ENCODE data around the gene RSPO4. TPM values are rescaled to one million over a fixed set of nuclear protein-coding genes. Genes with fewer than 3 reads are reported as not detected.

Gene RSPO4
- total RNA-seq, 6 experiments from 2014 or later: 0.07 to 0.51 TPM; not detected in 4

- 80% methylated on average over 1 of the region's 3 CpGs for WGBS (ENCODE audit: insufficient coverage, low coverage, low lambda C conversion rate, missing lambda C conversion rate)
- peaks cover 0 to 7% of the 10 kb centered on the region in 2 donors for H3K27me3 ChIP-seq
- no peak overlapping the region for H3K27ac ChIP-seq
- ATAC-seq: no peak
- no peak for DNase-seq
- intact Hi-C loops (cut with DNase I): no loop called here
- no peaks in the 10 kb centered on the region for H3K9me3 ChIP-seq
- no peak overlapping the region for H3K4me3 ChIP-seq
- H3K4me1 ChIP-seq: no peaks in the 10 kb centered on the region
- no peaks in the 10 kb centered on the region for H3K36me3 ChIP-seq
- no peak for TF ChIP-seq POLR2A (IDR thresholded peaks at IDR 0.05)
- TF ChIP-seq CTCF (IDR thresholded peaks at IDR 0.05): no peak
Observed at GRCh38 chr20:1003920-1004697, 2.0 kb upstream of the RSPO4 start.

GRCh38 chr20:1002682-1003561 is 811 bp upstream of the RSPO4 start:
- Histone ChIP-seq H3K36me3 (no peaks in the 10 kb centered on the region), H3K4me1 (no peaks in the 10 kb centered on the region), H3K4me3 (no peak overlapping the region), H3K27me3 (peaks cover 0 to 7% of the 10 kb centered on the region in 2 donors), H3K27ac (no peak overlapping the region), H3K9me3 (no peaks in the 10 kb centered on the region)
- DNase-seq (no peak), ATAC-seq (no peak)
- no peak for TF ChIP-seq POLR2A (IDR thresholded peaks at IDR 0.05)
- TF ChIP-seq CTCF (IDR thresholded peaks at IDR 0.05): no peak
- 20% methylated on average over 12 of the region's 12 CpGs for WGBS (ENCODE audit: insufficient coverage, low coverage, low lambda C conversion rate, missing lambda C conversion rate)
- intact Hi-C loops (cut with DNase I): no loop called here

- no peak for TF ChIP-seq CTCF (IDR thresholded peaks at IDR 0.05)
- TF ChIP-seq POLR2A (IDR thresholded peaks at IDR 0.05): no peak
- no peak for ATAC-seq
- Histone ChIP-seq H3K4me3 (no peak overlapping the region), H3K27ac (no peak overlapping the region), H3K36me3 (no peaks in the 10 kb centered on the region), H3K9me3 (no peaks in the 10 kb centered on the region), H3K4me1 (no peaks in the 10 kb centered on the region), H3K27me3 (peaks cover 0 to 7% of the 10 kb centered on the region in 2 donors)
- WGBS (ENCODE audit: insufficient coverage, low coverage, low lambda C conversion rate, missing lambda C conversion rate): 21% methylated on average over 2 of the region's 8 CpGs
- intact Hi-C loops (cut with DNase I): no loop called here
- no peak for DNase-seq
Observed at GRCh38 chr20:1001116-1001515, 995 bp downstream of the RSPO4 start.

- Histone ChIP-seq H3K27ac (no peak overlapping the region), H3K9me3 (no peaks in the 10 kb centered on the region), H3K36me3 (no peaks in the 10 kb centered on the region), H3K4me1 (no peaks in the 10 kb centered on the region), H3K4me3 (no peak overlapping the region), H3K27me3 (peaks cover 0 to 7% of the 10 kb centered on the region in 2 donors)
- TF ChIP-seq POLR2A (IDR thresholded peaks at IDR 0.05) (no peak), CTCF (IDR thresholded peaks at IDR 0.05) (no peak)
- no peak for DNase-seq
- no peak for ATAC-seq
- WGBS (ENCODE audit: insufficient coverage, low coverage, low lambda C conversion rate, missing lambda C conversion rate): 69% methylated on average over 5 of the region's 6 CpGs
- intact Hi-C loops (cut with DNase I): no loop called here
Observed at GRCh38 chr20:998231-998830, 3.8 kb downstream of the RSPO4 start.

All from right lobe of liver (tissue), 6 donors.